ENCODE data around the gene CDYL2. TPM values are rescaled to one million over a fixed set of nuclear protein-coding genes. Genes with fewer than 3 reads are reported as not detected.
A peak's percentile ranks its signal among the peaks of the same experiment; 100 is the strongest.
"Not testable (repeated sequence)": the region's sequence is repeated elsewhere in the genome, so short reads cannot be mapped to it uniquely, and the experiment has no call there.

CDYL2 gene
- total RNA-seq, 4 donors from 2014 or later: 2.2 to 5.7 (median 3.2) TPM

- 19 to 26% methylated on average over 1 of the region's 1 CpG for WGBS, 2 donors
- Histone ChIP-seq H3K4me1 (no peaks in the 10 kb centered on the region), H3K36me3 (no peaks in the 10 kb centered on the region), H3K27ac (no peak overlapping the region), H3K9me3 (peaks cover 0 to 13% (median 0%) of the 10 kb centered on the region in 4 donors), H3K4me3 (no peak overlapping the region), H3K27me3 (no peaks in the 10 kb centered on the region)
- TF ChIP-seq CTCF (IDR thresholded peaks at IDR 0.05) (no peak), POLR2A (IDR thresholded peaks at IDR 0.05) (no peak), EP300 (IDR thresholded peaks at IDR 0.05) (no peak)
- no peak for DNase-seq (ENCODE audit: low spot score in 2 of 2)
These were observed 22.6 kb upstream of the CDYL2 start for GRCh38 chr16:80827007-80827406.

- H3K4me1 ChIP-seq: no peaks in the 10 kb centered on the region
- peaks cover 0 to 13% (median 0%) of the 10 kb centered on the region in 4 donors for H3K9me3 ChIP-seq
- no peak overlapping the region for H3K4me3 ChIP-seq
- H3K36me3 ChIP-seq: no peaks in the 10 kb centered on the region
- H3K27ac ChIP-seq: no peak overlapping the region
- 96% methylated on average over 1 of the region's 1 CpG for WGBS, 2 donors
- no peak for TF ChIP-seq CTCF (IDR thresholded peaks at IDR 0.05)
- TF ChIP-seq POLR2A (IDR thresholded peaks at IDR 0.05): no peak
- DNase-seq (ENCODE audit: low spot score in 2 of 2): no peak
- no peaks in the 10 kb centered on the region for H3K27me3 ChIP-seq
These were observed 21.0 kb upstream of the CDYL2 start for GRCh38 chr16:80825365-80825758.

- no peaks in the 10 kb centered on the region for H3K4me1 ChIP-seq
- H3K27me3 ChIP-seq: no peaks in the 10 kb centered on the region
- H3K27ac ChIP-seq: no peak overlapping the region
- no peaks in the 10 kb centered on the region for H3K36me3 ChIP-seq
- 26 to 33% methylated on average over 5 of the region's 5 CpGs for WGBS, 2 donors
- TF ChIP-seq POLR2A (IDR thresholded peaks at IDR 0.05): no peak
- peak; percentile 9 to 63 (median 22) for TF ChIP-seq CTCF (IDR thresholded peaks at IDR 0.05)
- TF ChIP-seq EP300 (IDR thresholded peaks at IDR 0.05): no peak
- H3K9me3 ChIP-seq: peaks cover 0 to 13% (median 0%) of the 10 kb centered on the region in 4 donors
- DNase-seq (ENCODE audit: low spot score in 2 of 2): peak in 1 of 2 donors; percentile 29
- H3K4me3 ChIP-seq: no peak overlapping the region
These were observed 20.4 kb upstream of the CDYL2 start for GRCh38 chr16:80824623-80825364.

- H3K27ac ChIP-seq: no peak overlapping the region
- H3K4me3 ChIP-seq: no peak overlapping the region
- H3K36me3 ChIP-seq: no peaks in the 10 kb centered on the region
- DNase-seq (ENCODE audit: low spot score in 2 of 2): no peak
- H3K9me3 ChIP-seq: peaks cover 0 to 8% (median 0%) of the 10 kb centered on the region in 4 donors
- no peaks in the 10 kb centered on the region for H3K4me1 ChIP-seq
- 91% methylated on average over 2 of the region's 2 CpGs for WGBS, 2 donors
- no peak for TF ChIP-seq POLR2A (IDR thresholded peaks at IDR 0.05)
- no peaks in the 10 kb centered on the region for H3K27me3 ChIP-seq
These were observed 15.6 kb upstream of the CDYL2 start for GRCh38 chr16:80819988-80820387.

- Histone ChIP-seq H3K27ac (no peak overlapping the region), H3K36me3 (no peaks in the 10 kb centered on the region), H3K27me3 (no peaks in the 10 kb centered on the region), H3K4me3 (no peak overlapping the region), H3K4me1 (no peaks in the 10 kb centered on the region), H3K9me3 (peaks cover 0 to 8% (median 0%) of the 10 kb centered on the region in 4 donors)
- TF ChIP-seq EP300 (IDR thresholded peaks at IDR 0.05): no peak
- no peak for TF ChIP-seq CTCF (IDR thresholded peaks at IDR 0.05)
- no peak for TF ChIP-seq POLR2A (IDR thresholded peaks at IDR 0.05)
- WGBS, 2 donors: 65 to 86% methylated on average over 7 of the region's 7 CpGs
- DNase-seq (ENCODE audit: low spot score in 2 of 2): no peak
These were observed 12.0 kb upstream of the CDYL2 start for GRCh38 chr16:80816356-80816755.

GRCh38 chr16:80815278-80815677 lies 10.9 kb upstream of the CDYL2 start:
- WGBS, 2 donors: 94% methylated on average over 2 of the region's 2 CpGs
- H3K9me3 ChIP-seq; H3K27me3 ChIP-seq; H3K36me3 ChIP-seq; DNase-seq (ENCODE audit: low spot score in 2 of 2); H3K27ac ChIP-seq; H3K4me3 ChIP-seq; H3K4me1 ChIP-seq: not testable (repeated sequence)
